Astrocyte of the cerebellum (primary cell): Measurements from ENCODE around the gene CD99L2.
"Not testable (repeated sequence)": the region's sequence is repeated elsewhere in the genome, so short reads cannot be mapped to it uniquely, and the experiment has no call there.

Experiments
- DNase-seq: peaks from one replicate; pipeline ENCODE4 v3.0.0-alpha.2; 2011; ENCODE audit warnings: low read depth
- H3K4me3 ChIP-seq: 2 replicates; pipeline ENCODE4 v1.5.1; 2011; ENCODE audit warnings: mild to moderate bottlenecking, low read depth, low read length, moderate library complexity
- in situ Hi-C: cut with HindIII; loops from 2 replicates; pipeline ENCODE4 v1.10.0; 2017; ENCODE audit warnings: low sequenced_read_pairs
- TF ChIP-seq, protein P1 (sequence below): IDR thresholded peaks from 2 replicates; pipeline ENCODE4 v1.5.1; 2012; ENCODE audit warnings: low read length, low read depth, moderate library complexity, mild to moderate bottlenecking; ENCODE audit errors: missing control alignments

Gene CD99L2

DNA sequence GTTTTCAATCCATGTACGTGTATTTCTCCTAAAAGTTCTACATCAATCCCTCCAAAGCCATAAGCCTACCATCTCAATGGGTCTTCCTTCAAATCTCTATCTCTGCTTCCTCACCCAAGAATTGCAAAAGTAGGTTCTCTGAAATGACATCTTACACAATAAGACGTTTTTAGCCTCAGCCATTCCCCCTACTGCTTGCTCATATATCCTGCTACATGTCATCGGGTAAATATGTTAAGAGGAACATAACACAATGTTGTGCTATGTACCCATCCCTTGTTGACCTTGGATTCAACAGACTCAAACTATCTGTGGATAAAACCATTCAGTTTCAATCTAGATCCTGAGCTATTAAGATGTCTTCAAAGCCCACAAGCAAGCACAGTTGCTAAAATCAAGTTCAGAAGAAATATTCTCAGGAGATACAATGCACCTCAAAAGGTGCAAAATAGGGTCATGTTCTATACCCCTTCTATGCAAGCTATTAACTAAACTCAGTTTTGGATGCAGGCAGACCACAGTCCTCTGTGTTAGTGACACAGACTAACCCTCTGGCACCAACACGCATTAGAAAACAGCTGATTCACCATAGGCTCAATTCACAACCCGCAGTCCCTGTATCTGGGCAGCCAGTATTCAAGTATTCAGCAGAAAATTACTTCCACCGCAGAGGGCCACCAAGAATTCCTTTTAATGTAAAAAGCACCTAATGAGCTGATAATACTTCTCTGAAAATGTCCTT is 56.8 kb downstream of the CD99L2 start:
- no peak overlapping the region for H3K4me3 ChIP-seq
- in situ Hi-C loops = no loop called here
- TF ChIP-seq, protein P1, sequence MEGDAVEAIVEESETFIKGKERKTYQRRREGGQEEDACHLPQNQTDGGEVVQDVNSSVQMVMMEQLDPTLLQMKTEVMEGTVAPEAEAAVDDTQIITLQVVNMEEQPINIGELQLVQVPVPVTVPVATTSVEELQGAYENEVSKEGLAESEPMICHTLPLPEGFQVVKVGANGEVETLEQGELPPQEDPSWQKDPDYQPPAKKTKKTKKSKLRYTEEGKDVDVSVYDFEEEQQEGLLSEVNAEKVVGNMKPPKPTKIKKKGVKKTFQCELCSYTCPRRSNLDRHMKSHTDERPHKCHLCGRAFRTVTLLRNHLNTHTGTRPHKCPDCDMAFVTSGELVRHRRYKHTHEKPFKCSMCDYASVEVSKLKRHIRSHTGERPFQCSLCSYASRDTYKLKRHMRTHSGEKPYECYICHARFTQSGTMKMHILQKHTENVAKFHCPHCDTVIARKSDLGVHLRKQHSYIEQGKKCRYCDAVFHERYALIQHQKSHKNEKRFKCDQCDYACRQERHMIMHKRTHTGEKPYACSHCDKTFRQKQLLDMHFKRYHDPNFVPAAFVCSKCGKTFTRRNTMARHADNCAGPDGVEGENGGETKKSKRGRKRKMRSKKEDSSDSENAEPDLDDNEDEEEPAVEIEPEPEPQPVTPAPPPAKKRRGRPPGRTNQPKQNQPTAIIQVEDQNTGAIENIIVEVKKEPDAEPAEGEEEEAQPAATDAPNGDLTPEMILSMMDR = no peak
- DNase-seq = no peak

DNA sequence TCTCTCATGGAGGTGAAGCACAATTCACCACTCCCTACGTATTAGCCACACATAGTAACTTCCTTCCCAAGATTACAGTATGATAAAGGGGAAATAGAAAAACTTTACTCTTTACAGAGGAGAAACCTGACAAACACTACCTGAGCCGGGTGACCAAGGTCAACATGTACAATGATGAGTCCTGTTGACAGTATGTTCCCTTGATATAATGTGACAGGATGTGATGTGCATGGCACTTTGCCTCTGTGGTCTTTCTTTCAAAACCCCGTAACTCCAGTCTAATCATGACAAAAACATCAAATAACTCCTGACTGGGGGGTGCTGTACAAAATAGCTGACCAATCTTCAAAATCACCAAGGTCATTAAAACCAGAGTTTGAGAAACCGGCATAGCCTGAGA is 60.6 kb downstream of the CD99L2 start:
- TF ChIP-seq, protein P1 = no peak
- no peak overlapping the region for H3K4me3 ChIP-seq
- no peak for DNase-seq
- in situ Hi-C loops = no loop called here

DNA sequence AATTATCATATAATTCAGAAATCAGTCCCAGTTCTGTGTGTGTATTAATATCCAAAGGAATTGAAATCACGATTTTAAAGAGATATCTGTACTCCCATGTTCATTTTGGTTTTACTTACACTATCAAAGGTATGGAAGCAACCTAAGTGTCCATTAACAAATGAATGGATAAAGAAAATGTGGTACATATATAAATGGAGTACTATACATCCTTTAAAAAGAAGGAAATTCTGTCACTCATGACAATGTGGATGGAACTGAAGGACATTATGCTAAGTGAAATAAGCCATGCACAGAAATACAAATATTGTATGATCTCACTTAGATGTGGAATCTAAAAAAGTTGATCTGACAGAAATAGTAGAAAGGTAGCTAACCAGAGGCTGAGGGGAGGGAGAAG is 63.8 kb downstream of the CD99L2 start:
- in situ Hi-C loops = no loop called here
- no peak overlapping the region for H3K4me3 ChIP-seq
- TF ChIP-seq, protein P1 = no peak
- no peak for DNase-seq

DNA sequence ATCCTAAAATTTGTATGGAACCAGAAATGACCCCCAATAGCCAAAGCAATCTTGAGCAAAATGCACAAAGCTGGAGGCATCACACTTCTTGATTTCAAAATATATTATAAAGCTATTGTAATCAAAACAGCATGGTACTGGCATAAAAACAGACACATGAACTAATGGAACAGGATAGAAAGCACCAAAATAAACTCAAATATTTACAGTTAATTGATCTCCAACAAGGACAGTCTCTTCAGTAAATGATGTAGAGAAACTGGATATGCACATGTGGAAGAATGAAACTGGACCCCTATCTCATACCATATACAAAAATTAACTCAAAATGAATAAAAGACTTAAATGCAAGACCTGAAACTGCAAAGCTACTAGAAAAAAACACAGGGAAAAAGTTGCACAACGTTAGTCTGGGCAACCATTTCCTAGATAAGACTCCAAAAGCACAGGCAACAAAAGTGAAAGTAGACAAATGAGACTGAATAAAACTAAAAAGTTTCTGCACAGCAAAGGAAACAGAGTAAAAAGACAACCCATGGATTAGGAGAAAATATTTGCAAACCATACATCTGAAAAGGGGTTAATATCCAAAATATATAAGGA is 64.9 kb downstream of the CD99L2 start:
- DNase-seq = no peak
- in situ Hi-C loops = no loop called here
- H3K4me3 ChIP-seq = no peak overlapping the region
- TF ChIP-seq, protein P1 = no peak

DNA sequence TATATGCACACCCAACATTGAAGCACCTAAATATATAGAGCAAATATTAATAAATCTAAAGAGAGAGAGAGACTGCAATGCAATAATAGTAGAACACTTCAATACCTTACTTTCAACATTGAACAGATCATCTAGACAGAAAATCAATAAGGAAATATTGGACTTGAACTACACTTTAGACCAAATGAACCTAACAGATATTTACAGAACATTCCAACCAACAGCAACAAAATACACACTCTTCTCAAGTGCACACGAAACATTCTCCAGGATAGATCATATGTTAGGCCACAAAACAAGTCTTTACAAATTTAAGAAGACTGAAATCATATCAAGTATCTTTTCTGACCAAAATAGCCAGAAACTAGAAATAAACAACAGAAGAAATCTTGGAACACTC is 66.6 kb downstream of the CD99L2 start:
- TF ChIP-seq, protein P1 = no peak
- in situ Hi-C loops = no loop called here
- DNase-seq = no peak
- H3K4me3 ChIP-seq = no peak overlapping the region

DNA sequence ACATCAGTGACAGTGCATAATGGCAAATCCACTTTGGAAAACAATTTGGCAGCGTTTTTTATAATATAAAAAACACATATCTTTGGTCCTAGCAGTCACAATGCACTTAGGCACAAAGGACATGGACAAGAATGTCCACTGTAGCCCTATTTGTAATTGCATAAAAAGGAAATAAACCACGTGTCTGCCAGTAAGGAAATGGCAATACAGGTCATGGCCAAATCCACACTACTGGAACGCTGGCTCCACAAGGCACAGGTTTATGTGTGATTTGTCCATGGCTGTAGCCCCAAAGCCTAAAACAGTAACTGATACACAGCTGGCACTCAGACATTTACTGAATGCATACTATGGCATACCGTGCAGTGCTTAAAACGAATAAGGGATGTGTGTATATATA is 69.7 kb downstream of the CD99L2 start:
- H3K4me3 ChIP-seq = no peak overlapping the region
- DNase-seq = no peak
- TF ChIP-seq, protein P1 = no peak
- in situ Hi-C loops = no loop called here

DNA sequence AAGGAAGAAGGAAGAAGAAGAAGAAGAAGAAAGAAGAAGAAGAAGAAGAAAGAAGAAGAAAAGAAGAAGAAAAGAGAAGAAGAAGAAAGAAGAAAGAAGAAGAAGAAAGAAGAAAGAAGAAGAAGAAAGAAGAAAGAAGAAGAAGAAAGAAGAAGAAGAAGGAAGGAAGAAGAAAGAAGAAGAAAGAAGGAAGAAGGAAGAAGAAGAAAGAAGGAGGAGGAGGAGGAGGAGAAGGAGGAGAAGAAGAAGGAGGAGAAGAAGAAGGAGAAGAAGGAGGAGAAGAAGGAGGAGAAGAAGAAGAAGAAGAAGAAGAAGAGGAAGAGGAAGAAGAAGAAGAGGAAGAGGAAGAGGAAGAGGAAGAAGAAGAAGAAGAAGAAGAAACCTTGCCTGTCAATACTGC is 74.1 kb downstream of the CD99L2 start:
- DNase-seq, in situ Hi-C loops, H3K4me3 ChIP-seq: not testable (repeated sequence)

DNA sequence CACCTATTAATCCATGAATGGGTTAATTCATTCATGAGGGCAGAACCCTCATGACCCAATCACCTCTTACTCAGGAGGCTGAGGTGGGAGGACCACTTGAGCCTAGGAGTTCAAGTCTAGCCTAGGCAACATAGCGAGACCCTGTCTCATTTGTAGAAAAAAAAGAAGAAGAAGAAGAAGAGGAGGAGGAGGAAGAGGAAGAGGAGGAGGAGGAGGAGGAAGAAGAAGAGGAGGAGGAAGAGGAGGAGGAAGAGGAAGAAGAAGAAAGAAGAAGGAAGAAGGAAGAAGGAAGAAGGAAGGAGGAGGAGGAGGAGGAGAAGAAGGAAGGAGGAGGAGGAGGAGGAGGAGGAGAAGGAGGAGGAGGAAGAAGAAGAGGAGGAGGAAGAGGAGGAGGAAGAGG is 74.6 kb downstream of the CD99L2 start:
- DNase-seq, H3K4me3 ChIP-seq, in situ Hi-C loops: not testable (repeated sequence)
